Measurements from ENCODE around the gene CEP126.
A peak's percentile ranks its signal among the peaks of the same experiment; 100 is the strongest.

CEP126 gene, protein sequence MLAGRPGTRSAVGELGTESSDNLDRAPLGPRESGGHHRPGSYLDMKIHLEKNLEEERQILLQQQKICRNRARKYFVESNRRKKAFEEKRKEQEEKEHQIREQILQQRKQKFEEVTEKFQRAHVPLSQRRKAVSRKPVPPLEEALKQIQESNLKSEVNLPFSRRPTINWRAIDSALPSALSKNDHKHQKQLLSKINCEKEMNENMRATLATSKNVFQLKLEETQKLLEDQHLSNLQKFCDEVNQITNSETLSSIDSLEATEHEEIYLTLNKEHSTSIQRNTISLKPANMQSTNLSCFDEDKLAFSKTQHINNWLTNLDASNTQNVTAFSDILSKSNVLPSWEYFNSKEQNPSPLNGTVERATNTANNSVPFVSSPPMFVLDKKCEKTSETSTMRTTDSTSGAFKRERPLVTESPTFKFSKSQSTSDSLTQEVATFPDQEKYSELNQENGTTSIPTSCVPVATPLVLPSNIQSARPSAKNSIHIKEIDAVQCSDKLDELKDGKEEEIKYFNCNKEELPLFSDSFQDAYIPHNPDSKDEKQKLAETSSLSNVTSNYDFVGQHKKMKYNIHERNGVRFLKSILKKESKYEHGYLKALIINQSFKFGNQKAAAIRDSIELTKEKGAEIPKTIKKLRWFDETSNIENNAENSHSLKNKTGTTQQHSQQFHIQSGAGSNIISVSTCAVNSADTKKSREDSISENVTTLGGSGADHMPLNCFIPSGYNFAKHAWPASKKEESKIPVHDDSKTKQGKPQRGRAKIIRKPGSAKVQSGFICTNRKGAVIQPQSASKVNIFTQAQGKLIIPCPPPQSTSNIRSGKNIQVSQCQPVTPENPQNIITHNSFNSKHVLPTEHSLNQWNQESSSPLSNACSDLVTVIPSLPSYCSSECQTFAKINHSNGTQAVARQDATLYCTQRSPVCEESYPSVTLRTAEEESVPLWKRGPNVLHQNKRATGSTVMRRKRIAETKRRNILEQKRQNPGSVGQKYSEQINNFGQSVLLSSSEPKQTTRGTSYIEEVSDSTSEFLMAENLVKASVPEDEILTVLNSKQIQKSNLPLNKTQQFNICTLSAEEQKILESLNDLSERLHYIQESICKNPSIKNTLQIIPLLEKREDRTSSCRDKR

DNA sequence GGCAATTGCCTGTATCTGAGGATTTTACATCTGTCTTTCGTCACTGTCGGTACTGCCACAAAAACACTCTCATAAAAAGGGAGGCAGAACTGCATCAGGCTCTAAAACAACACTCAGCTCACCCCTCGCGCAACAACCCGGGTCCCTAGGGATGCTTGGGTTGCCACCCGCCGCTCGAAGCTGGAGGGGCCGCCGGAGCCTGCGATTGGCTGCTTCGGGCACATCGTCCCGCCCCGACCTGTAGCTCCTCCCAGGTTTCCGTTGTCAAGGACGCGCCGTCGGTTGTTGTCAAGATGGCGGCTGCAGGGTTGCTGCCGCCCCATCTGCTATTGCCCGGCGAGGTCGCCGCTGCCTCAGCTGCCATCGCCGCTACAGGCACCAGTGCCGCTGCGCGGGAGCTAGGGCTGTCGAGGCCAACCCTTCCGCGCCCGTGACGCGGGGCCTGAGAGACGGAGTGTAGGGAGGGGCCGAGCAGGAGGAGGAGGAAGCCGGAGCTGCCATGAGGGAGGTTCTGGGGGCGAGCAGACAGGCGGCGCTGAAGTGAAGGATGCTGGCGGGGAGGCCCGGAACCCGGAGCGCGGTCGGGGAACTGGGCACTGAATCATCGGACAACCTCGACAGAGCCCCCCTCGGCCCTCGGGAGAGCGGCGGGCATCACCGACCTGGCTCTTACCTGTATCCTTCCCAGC, at the start of gene CEP126:
CEP126 (plus strand) TSS at position 273 of the 689 bp plus-strand sequence; CDS start at position 548, 275 bp downstream.
- peak; percentile 86 for DNase-seq (ENCODE audit: low read depth)

DNA sequence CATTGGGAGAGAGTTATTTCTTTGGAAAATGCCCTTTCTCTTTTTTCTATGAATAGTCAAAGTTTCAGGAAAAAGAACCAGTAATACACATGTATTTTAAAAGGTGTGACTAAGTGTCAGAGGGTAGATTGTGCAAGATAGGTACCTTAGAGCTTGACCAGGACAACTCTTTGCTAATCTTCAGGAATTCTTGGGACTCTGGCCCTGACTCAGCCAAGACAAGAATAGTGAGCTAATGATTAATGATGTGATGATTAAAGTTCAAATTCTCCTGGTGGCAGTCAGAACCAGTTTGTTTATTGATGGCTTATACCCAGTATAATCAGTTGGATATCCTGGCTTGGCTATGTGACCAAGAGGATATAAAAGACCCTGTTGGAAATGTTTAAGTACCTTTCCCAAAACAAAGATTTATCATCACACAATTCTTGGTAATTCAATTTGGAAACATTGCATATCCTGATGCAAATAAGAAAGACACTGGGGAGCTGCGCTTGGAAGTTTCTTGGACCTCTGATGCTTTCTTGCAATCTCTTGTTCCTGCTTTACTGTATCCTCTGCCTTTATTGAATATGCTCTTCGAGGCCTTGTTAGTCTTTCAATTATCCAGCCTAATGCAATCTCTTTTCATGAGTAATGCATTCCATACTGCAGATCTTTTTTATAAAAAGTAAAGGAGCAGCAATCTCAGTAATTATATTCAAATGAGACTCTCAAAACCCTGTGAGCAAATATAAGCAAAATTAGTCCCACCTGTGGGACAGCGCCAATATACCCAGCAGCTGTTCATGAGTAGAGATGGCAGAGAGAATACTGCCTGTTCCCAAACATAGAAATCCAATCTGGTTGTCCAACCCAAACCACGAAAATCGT, 48.0 kb upstream of the CEP126 start:
- DNase-seq (ENCODE audit: low read depth): peak; percentile 79

DNA sequence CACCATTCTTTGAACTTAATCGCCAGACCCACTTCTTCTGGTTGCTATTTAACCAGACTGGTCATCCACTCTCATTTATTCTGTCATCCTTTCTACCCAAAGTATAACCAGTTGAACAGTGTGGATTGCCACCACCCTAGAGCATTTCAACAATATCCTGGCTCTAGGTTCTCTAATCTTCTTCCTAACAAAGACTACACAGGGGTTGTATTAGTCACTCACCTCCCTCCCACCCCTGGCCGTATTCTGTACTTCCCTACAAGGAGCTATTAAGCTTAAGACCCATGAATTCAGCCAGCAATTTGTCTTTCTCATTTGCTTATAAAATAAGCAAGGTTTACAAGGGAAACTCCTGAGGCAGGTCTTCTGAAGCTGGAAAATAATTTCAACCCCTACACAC, 46.9 kb upstream of the CEP126 start:
- DNase-seq (ENCODE audit: low read depth): peak; percentile 61

DNA sequence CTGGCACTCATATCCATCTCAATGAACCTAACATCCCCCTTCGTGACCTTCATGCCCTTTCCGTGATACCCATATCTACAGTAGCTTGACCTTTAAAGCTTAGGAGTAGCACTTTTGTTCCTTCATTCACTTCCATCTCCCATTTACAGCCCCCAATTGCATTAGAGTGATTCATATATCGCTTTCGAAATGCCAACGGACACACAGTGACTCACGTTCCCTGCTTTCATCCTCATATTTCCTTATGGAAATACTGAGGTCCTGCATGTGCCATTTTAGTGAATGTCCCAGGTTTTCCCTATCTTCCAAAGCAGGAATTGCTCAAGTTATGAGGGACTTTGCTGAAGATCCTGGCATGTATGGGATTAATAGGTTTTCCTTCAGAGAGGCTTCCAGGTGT, 44.3 kb upstream of the CEP126 start:
- peak; percentile 73 for DNase-seq (ENCODE audit: low read depth)

DNA sequence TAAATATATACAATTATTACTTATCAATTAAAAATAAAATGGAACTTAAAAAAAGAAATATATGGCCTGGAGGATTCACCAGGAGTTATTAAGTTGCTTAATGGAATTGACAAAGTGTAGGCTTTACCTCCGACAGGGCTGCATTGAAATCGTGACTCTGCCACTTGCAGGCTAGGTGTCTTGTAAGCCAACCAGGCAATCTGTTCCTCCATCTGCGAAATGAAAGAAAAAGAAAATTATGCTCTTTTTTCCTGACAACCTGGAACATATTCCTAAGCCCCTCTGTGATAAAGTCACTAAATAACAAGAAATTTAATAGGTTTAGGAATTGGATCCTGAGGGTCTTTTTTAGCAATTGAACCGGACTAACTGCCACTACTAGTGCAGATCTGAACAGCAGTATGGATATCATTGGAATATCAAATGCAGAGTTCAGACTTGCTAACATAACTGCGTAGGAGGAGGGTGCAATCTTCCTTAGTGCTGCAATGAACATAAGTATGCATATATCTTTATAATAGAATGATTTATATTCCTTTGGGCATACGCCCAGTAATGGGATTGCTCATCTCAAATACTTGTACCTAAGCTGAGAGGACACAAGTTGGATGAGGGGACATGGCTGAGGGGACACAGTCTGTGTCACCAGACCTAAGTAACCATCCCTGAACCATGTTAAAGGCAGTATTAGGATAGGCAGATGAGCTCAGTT, 42.5 kb upstream of the CEP126 start:
- DNase-seq (ENCODE audit: low read depth): no peak

DNA sequence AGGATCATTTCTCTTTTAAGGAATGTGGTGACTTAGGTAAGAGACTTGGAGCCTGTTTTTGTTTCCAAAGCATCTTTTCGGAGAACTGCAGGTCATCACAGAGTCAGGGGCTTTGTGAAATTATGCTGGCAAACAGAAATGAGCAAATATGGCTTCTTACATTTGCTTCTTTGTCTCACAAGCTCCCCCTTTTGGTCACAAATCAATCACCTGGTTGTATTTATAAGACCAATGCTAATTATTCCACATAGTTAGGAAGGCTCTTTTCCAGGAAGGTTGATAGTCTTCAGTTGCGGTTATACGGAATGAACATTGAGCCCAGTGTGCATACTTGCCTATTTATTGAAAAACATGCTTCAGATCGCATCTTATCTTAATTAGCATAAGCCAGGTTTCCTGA, 34.6 kb upstream of the CEP126 start:
- peak; percentile 73 for DNase-seq (ENCODE audit: low read depth)

DNA sequence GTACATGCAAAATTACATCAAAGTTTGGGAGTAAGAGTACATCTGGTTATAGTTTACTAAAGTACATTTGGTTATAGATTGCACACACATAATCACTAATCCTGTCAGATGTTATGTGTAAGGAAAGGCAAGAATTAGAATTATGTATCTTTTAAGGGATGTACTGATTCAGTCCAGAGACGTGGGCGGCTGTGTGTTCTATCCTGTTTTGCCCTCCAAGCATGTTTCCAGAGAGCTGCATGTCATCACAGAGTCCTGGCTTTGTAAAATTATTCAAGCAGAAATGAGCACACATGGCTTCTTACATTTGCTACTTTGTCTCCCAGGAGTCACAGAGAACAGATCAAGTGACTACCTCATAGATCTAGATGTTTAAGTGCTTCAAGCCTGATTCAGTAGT, 33.2 kb upstream of the CEP126 start:
- no peak for DNase-seq (ENCODE audit: low read depth)

DNA sequence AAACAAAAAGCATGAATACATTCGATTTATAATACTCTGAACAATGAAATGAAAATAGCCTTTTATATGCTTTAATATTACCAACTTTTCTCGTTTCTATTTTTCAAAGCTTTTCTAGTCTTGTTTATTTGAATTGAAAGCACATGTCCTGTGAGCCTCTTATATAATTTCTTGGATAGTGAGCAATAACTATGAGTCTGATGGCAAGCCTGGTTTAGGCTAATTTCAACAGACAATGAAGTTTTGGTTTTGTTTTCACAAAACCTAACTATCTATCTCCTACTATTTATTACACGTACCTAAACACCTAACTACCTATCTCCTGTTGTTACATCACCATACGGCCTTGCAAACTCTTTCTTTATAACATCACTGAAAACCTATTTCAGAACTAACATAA, 29.2 kb upstream of the CEP126 start:
- DNase-seq (ENCODE audit: low read depth): no peak

DNA sequence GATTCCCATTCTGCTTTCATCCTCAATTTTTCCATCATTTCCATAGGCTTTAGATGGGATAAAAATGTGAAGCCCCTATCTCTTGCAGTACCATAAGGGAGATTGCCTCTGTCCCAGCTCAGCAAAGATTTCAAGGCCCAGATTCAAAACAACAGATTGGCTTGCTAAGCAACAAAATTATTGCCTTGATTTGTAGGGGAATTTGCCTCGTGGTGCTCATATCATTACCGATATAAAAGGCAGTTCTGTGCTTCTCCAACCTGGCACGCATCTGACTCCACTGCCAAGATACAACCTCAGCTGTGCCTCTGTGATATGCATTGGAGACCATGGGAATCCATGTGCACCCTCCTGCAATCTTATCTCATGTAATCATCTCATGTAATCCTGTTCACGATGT, 25.0 kb upstream of the CEP126 start:
- DNase-seq (ENCODE audit: low read depth): no peak

DNA sequence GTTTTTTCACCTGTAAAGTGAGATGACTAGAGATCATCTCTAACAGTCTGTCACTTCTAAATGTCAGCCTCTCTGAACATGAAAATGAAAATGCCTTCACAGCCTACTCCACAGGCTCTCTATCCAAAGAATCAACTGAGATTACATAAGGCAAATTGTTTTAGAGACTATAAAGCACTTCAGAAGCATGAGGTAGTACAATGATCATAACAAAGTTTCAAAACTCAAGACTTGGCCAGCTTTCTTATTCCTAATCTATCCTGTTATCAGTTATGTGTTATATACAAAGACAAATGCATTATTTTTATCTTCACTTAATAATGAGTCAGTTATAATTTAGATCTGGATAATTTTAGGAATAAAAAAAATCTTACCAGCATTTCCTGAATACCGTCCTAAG, 20.3 kb upstream of the CEP126 start:
- DNase-seq (ENCODE audit: low read depth): peak; percentile 11

DNA sequence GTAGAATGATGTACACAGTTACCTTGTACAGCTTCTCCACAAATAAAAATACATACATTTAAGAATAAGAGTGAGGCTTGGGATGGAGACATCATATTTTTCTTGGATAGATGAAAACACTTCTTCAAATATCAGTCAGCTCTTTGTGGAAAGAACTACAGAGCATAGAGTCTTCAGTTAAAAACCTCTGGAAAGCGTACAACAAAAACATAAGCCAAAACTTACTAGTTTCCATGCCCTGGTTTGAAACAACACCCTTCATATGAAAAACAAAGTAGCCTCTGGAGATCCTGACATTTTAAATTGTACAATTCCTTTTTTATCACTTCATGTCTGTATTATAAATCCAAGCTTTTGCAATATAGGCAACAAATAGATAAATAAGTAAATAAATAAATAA, 7.0 kb upstream of the CEP126 start:
- DNase-seq (ENCODE audit: low read depth): no peak

DNA sequence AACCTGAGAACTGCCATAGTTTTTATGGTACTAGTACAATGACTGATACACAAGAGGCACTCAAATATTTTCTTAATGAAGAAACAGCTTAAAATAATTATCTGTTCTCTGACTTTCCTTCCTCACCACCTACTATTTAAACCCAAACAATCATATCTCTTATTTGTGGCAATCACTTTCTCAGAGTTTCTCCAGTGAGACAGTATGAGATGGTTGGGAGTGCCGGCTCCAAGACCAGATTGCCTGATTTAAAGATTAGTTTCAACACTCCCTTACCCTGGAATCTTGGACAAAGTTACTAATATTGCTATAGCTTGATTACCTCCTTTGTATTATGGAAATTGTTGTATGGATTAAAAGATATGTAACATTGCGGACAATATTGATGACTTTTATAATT, 5.7 kb upstream of the CEP126 start:
- DNase-seq (ENCODE audit: low read depth): no peak

DNA sequence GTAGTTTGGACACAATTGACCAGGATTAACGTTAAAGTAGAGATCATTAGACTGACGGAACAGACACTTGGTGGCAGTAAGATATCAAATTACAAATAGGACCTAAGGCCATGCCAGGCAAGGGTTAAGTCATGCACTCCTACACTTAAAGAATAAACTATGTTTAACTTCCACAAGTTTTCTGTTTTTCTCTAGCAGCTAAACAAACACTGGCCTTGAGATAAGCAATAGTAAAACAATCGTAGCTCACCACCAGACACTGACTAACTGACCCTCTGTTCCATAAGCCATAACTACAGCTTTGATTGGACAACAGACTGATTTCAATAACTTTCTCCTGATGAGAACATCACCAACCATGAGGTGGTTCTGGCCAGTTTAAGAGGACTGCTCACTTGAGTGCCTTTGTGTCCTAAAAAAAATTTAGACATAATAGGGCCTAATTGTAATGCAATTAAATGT, 2.0 kb upstream of the CEP126 start:
- DNase-seq (ENCODE audit: low read depth): no peak

DNA sequence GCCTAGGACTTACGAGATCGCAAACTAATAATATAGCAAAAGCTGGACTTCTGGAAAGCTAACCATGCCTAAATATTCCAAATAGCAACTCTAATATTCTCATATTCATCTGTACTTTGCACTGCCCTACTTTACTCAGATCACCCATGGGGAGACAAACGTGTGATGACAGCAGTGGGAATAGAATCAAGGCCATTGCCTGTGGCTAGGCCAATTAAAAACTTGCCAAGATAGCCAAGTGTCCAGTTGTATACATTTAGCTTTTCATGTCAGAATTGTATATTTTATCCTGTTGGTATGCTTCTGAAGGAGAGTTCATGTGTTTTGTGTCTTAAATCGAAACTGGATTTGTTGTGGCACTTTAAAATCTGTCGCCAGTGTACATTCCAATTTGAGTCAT, 1.2 kb upstream of the CEP126 start:
- DNase-seq (ENCODE audit: low read depth): no peak

DNA sequence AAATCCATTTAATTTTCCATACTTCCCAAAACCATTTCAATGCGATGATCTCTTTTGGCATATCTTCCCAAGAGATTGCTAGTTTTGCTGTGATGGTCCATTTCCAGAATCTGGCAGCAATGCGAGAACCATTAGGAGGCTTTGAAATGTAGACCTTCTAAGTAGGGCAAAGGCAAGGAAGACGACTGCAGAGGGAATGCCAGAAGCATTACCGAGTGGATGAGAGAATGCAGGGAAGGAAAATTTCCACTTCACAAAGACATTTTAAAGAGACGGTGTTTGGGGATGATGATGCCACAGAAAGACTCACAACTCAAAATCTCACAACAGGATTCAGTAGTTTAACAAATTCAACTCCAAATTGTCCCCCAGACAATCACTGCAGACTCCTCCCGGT, 471 bp upstream of the CEP126 start:
- peak; percentile 35 for DNase-seq (ENCODE audit: low read depth)

DNA sequence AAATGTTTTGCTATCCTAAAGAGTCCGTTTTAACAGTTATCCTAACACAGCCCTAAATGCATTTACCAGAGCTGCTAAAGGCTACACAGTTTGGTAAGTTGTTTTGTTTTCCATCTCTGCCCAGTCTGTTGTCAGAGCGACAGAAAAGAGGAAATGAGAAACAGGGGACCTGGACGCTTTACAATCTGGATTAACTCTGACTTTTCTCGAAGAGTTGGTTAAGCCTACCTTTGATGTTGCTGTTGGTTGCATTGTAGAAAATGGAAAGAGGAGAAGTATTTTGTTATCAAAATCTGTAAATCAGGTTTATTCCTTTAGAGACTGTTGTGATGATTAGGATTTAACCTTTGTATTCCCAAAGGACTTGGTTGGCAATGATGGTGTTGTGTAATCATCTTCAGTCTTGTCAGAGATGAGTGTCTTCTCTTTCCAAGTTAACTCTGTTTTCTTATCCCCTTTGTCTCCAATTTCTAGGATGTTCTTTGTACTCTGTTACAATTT, 1.0 kb downstream of the CEP126 start:
- peak; percentile 34 for DNase-seq (ENCODE audit: low read depth)

DNA sequence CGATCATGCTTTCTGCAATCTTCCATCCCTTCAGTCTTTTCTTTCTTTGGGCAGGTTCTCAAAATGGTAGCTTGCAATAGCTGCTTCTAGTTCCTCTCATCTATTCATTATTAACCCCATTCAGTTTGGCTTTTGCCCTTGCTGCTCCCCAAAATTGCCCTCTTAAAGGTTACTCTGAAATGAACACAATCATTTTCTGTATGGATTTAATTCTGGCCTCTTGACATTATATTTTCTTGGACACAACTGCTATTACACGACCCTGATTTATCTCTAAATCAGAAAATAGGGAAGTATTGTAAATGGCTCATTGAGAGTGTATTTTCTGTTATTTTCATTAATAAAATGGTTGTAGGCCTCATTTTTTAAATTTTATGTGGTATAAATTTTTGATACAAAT, 1.6 kb downstream of the CEP126 start, which contains the start of gene ANGPTL5:
ANGPTL5 (minus strand) TSS at position 101 of the 400 bp plus-strand sequence. CDS start 8,613 bp downstream, outside the sequence.
- no peak for DNase-seq (ENCODE audit: low read depth)

DNA sequence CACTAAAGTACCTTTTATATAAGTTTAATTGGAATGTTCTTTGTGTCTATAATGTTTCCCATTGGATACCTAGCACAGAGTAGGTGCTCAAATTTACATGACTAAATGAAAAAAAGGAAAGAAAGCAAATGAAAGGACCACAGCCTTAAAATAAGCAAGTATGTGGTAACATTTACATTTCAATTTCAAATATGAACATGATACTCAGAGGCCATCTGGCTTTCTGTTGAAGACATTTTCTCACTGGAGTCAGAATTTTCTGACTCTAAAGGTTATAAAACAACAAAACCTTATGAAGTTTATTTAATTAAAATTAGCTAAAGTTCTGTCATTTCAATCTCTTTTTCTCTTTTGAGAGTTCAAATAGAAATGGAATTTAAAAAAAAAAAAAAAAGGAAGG, 2.4 kb downstream of the CEP126 start:
- no peak for DNase-seq (ENCODE audit: low read depth)

DNA sequence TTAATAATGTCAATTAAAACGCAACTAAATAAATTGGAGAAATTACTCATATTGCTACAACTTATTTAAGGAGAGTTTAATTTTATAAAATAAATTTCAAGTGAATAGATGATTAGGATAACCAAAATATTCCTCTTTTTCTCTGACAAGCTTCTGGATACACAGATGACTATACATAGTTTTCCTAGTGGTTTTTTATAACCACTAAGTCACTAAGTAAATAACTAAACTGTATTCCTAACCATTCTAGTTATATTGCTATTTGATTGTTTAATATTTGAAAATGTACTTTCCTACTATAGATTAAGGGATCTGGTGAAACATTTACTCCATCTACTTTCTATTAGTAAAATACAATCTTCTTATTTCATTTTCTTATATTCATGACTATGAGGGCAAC, 6.2 kb downstream of the CEP126 start:
- DNase-seq (ENCODE audit: low read depth): no peak

DNA sequence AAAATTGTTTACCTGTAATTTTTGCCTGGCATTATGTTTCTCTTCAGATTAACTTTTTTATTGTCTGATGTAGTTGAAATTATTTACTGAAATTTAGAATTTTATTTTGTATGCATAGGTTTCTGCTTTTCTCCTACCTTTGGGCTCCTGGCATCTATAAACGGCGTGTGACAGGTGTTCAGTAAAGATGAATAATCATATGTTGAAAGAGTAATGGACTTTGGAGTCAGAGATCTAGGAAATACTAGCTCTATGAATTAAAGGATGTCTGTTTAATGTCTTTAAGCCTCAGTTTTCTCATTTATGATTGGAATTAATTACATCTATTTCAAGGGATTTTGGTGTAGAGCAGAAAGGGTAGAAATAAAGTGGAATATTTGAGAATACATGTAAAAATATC, 8.7 kb downstream of the CEP126 start:
- no peak for DNase-seq (ENCODE audit: low read depth)

Data from amniotic epithelial cell (primary cell).